Uterus (tissue), 4 donors: Measurements from ENCODE around the gene TAS1R3. TPM values are rescaled to one million over a fixed set of nuclear protein-coding genes. Genes with fewer than 3 reads are reported as not detected.

ENCODE experiments used
- DNase-seq, 2 donors: peaks; one replicate each; pipeline ENCODE4 v3.0.0-alpha.2; 2019 to 2020
- H3K27ac ChIP-seq, 2 donors: fragments of 200-600 bp; sonication (generic); 1 replicate in 1 of 2; 2 replicates in 1 of 2; pipeline ENCODE4 v1.5.1; 2016 to 2018
- H3K27me3 ChIP-seq, 2 donors: fragments of 200-600 bp; sonication (generic); one replicate each; pipeline ENCODE4 v1.5.1; 2018 to 2019; ENCODE audit warnings: control low read depth in 1 of 2
- H3K36me3 ChIP-seq, 2 donors: fragments of 200-600 bp; sonication (generic); one replicate each; pipeline ENCODE4 v1.5.1; 2019; ENCODE audit warnings: control low read depth in 1 of 2
- H3K4me1 ChIP-seq, 2 donors: fragments of 200-600 bp; sonication (generic); one replicate each; pipeline ENCODE4 v1.5.1; 2018 to 2019; ENCODE audit warnings: control low read depth in 1 of 2
- H3K4me3 ChIP-seq, 2 donors: fragments of 200-600 bp; sonication (generic); 1 replicate in 1 of 2; 2 replicates in 1 of 2; pipeline ENCODE4 v1.5.1; 2018 to 2019; ENCODE audit warnings: mild to moderate bottlenecking in 1 of 2
- H3K9me3 ChIP-seq, 2 donors: fragments of 200-600 bp; sonication (generic); one replicate each; pipeline ENCODE4 v1.5.1; 2019; ENCODE audit warnings: control low read depth in 1 of 2
- POLR2A ChIP-seq, 2 donors: fragments of 450-650 bp; IDR thresholded peaks; one replicate each; pipeline ENCODE4 v1.6.1; 2016; ENCODE audit warnings: antibody characterized with exemption in 2 of 2, mild to moderate bottlenecking in 1 of 2, moderate library complexity in 1 of 2
- intact Hi-C: fragments of 100-400 bp; cut with DNase I; formaldehyde crosslinking; loops from one replicate; pipeline ENCODE4 v1.15.1; 2023; ENCODE audit warnings: low total_unique reads
- total RNA-seq, 4 donors: library from RNA; depleted of rRNA in 3 of 4; stranded (reverse); fragments of >200 nt in 3 of 4; gene quantifications; one replicate each; pipeline versions ENCODE4 v1.1.0 to v1.2.4, GENCODE V29; 2014 to 2023
- TF ChIP-seq, protein P1 (sequence below), 4 experiments: fragments of 200-600 bp in 2 of 4; fragments of 450-650 bp in 2 of 4; sonication (generic) in 2 of 4; IDR thresholded peaks; one replicate each; pipeline ENCODE4 v1.5.1; 2016 to 2019; ENCODE audit warnings: antibody characterized with exemption in 4 of 4, mild to moderate bottlenecking in 2 of 4, moderate library complexity in 1 of 4
- donor health status: DM: yes; HTN: yes; CAD: no.

The TAS1R3 gene
- total RNA-seq, 4 donors from 2014 or later: 0.14 to 0.34 TPM; not detected in 2

DNA sequence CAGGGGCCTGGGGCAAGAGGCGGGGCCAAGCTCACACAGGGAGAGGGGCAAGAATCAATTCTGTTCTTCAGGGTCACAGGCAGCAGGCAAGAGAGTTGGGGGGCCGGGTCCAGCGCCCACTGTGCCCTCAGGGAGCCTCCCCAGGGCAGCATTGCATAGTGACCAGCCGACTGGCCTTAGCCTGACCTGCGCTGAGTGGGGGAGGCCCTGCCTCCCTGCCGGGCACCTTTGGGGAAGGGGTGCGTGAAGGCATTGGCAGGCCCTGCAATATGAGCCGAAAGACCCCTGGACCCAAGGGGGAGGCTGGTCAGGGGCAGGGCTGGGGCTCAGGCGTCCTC is 38.7 kb upstream of the TAS1R3 start:
- Histone ChIP-seq H3K4me3 (no peak overlapping the region), H3K9me3 (no peaks in the 10 kb centered on the region), H3K27ac (no peak overlapping the region), H3K27me3 (no peaks in the 10 kb centered on the region), H3K36me3 (no peaks in the 10 kb centered on the region), H3K4me1 (peaks cover 0 to 16% of the 10 kb centered on the region in 2 donors)
- TF ChIP-seq, protein P1, sequence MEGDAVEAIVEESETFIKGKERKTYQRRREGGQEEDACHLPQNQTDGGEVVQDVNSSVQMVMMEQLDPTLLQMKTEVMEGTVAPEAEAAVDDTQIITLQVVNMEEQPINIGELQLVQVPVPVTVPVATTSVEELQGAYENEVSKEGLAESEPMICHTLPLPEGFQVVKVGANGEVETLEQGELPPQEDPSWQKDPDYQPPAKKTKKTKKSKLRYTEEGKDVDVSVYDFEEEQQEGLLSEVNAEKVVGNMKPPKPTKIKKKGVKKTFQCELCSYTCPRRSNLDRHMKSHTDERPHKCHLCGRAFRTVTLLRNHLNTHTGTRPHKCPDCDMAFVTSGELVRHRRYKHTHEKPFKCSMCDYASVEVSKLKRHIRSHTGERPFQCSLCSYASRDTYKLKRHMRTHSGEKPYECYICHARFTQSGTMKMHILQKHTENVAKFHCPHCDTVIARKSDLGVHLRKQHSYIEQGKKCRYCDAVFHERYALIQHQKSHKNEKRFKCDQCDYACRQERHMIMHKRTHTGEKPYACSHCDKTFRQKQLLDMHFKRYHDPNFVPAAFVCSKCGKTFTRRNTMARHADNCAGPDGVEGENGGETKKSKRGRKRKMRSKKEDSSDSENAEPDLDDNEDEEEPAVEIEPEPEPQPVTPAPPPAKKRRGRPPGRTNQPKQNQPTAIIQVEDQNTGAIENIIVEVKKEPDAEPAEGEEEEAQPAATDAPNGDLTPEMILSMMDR (IDR thresholded peaks at IDR 0.05): no peak
- TF ChIP-seq POLR2A (IDR thresholded peaks at IDR 0.05): no peak
- DNase-seq: peak in 1 of 2 donors; percentile 17
- intact Hi-C loops: no loop called here

DNA sequence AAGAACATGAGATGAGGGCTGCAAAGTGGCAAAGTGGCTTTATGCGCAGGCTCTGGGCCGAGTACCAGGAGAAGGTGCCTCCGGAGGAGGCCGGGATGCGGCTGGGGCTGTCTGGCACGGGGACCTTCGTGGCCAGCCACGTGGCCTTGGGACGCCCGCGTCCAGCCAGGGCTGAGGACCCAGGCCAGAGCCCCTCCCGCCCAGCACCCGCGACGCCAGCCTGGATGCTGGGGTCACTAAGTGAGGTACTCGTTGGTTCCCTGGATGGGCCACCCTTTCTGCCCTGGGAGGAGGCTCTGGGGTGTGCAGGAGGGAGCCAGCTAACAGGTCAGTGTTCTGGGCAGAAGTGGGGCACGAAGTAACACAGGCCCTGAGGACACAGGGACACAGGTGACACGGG is 38.2 kb upstream of the TAS1R3 start:
- Histone ChIP-seq H3K27ac (no peak overlapping the region), H3K9me3 (no peaks in the 10 kb centered on the region), H3K27me3 (no peaks in the 10 kb centered on the region), H3K4me3 (no peak overlapping the region), H3K4me1 (peaks cover 0 to 16% of the 10 kb centered on the region in 2 donors), H3K36me3 (no peaks in the 10 kb centered on the region)
- intact Hi-C loops: no loop called here
- TF ChIP-seq, protein P1 (IDR thresholded peaks at IDR 0.05): no peak
- no peak for TF ChIP-seq POLR2A (IDR thresholded peaks at IDR 0.05)
- DNase-seq: no peak

DNA sequence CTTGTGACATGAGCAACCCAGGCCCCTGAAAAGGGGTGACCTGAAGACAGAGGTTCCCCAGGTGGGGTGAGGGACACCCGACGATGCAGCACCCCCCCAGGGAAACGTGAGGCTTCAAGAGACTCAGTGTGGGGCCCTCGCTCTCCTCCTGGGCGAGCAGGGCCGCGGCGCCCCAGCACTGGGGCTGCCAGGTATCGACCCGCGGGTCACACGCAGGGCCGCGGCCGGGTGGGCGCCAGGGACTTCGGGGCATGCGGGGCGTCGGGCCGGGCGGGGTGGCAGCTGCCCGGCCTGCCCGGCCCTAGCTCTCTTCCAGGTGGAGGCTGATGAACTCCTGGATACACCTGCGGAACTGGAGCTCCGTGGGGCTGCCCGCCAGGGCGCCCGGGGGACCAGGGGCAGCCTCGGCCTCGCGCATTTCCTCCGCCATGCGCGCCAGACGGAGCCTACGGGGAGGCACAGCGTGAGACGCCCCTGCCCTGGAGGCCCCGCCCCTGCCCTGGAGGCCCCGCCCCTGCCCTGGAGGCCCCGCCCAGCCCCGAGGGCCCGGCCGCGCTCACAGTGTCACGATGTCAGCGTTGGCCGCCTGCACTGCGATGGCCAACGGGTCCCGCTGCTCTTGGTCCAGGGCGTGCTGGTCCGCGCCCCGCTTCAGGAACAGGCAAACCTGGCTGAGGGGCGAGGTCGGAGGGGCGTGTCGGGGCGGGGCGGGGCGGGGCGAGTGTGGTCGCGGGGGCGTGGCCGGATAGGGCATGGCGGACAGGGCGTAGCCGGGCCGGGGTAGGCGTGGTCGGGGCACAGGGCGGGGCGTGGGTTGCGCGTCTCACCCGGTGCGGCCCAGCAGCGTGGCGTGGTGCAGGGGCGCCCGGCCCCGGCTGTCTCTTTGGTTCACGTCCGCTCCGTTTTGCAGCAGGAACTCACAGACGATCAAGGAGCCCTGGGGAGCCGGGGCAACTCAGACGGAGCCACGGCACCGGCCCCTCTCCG is 37.5 kb upstream of the TAS1R3 start:
- intact Hi-C loops: no loop called here
- Histone ChIP-seq H3K4me1 (peaks cover 0 to 16% of the 10 kb centered on the region in 2 donors), H3K9me3 (no peaks in the 10 kb centered on the region), H3K4me3 (no peak overlapping the region), H3K27ac (no peak overlapping the region), H3K27me3 (no peaks in the 10 kb centered on the region), H3K36me3 (no peaks in the 10 kb centered on the region)
- DNase-seq: peak in 1 of 2 donors; percentile 15
- no peak for TF ChIP-seq POLR2A (IDR thresholded peaks at IDR 0.05)

DNA sequence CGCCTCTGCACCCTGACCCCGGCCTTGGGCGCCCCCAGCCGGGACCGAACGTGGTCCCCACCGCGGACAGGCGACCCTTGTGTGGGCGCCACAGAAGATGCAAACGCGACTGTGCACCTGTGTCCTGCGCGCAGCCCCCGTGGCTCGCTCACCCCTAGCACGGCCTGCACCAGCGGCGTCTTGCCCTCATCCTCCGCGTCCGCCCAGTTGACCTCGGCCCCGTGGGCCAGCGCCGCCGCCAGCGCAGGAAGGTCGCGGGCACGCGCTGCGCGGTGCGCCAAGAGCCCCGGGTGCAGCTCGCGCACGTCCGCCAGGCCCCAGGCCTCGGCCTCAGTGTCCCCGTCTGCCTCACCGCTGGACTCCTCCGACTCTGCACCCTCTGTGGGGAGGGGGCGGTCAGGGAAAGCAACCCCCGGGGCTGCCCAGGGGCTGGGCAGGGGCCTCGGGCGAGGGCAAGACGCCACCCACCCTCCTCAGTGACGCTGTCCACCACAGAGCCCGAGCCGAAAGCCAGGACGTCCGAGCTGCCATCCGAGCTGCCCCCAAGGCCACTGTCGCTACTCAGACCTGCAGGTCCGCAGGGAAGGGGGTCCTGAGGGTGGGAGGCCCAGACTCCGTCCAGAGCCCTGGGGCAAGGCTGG is 36.7 kb upstream of the TAS1R3 start:
- no peak for DNase-seq
- no peak overlapping the region for H3K27ac ChIP-seq
- TF ChIP-seq, protein P1 (IDR thresholded peaks at IDR 0.05): no peak
- no peak for TF ChIP-seq POLR2A (IDR thresholded peaks at IDR 0.05)
- peaks cover 0 to 16% of the 10 kb centered on the region in 2 donors for H3K4me1 ChIP-seq
- H3K27me3 ChIP-seq: no peaks in the 10 kb centered on the region
- H3K4me3 ChIP-seq: no peak overlapping the region
- H3K9me3 ChIP-seq: no peaks in the 10 kb centered on the region
- intact Hi-C loops: no loop called here
- no peaks in the 10 kb centered on the region for H3K36me3 ChIP-seq

DNA sequence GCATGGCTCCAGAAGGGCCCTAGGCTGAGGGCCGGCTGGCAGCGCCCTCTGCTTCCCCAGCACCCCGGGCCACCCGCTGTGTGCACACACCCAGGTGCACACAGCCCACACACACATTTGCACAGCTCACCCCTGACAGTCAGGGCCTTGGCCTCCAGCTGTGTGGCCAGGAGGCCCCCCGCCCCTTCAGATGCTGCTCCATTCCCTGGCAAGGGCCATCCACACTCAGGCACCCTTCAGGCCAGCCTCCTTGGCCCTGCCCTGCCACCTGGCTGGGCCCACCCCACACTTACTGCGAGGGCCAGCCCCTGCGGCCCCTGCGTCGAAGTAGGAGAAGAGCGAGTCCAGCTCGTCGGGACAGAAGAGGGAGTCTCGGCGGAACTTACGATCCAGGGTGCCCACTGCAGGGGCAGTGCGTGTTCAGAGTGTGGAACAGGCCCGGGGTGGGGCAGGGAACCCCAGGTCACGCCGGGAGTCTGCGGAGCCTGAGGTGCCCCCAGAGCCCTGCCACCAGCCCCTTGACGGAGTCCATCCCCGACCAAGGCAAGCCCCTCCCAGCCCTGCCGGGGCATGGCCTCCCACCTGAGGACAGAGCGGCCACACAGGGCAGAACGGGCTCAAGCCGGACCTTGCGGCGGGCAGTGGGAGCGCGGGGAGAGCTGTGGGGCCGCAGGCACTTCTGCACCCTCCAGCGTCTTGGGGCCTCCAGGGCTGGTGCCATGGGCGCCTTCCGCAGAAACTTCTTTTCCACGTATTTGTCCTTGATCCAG is 35.7 kb upstream of the TAS1R3 start:
- Histone ChIP-seq H3K4me3 (no peak overlapping the region), H3K36me3 (no peaks in the 10 kb centered on the region), H3K27me3 (no peaks in the 10 kb centered on the region), H3K27ac (no peak overlapping the region), H3K4me1 (peaks cover 0 to 14% of the 10 kb centered on the region in 2 donors), H3K9me3 (no peaks in the 10 kb centered on the region)
- no peak for DNase-seq
- no peak for TF ChIP-seq POLR2A (IDR thresholded peaks at IDR 0.05)
- TF ChIP-seq, protein P1 (IDR thresholded peaks at IDR 0.05): no peak
- intact Hi-C loops: no loop called here
